Central memory CD8-positive, alpha-beta T cell (primary cell): ENCODE measurements around the gene KCNT1.

Experiments used
- ATAC-seq: fragments of 150-1000 bp; cut with Tn5 transposase; replicated peaks from 2 replicates; pipeline ENCODE4 v1.10.0; 2022; ENCODE audit warnings: mild to moderate bottlenecking, moderate FRiP score, moderate number of reproducible peaks; ENCODE audit not compliant: poor library complexity, severe bottlenecking; ENCODE audit errors: extremely low read depth
- DNase-seq, 2 donors: peaks; one replicate each; pipeline ENCODE4 v3.0.0; 2021; ENCODE audit warnings: low spot score in 2 of 2
- H3K27ac Mint-ChIP-seq: one replicate; pipeline ENCODE4 v1.8.0; 2022; ENCODE audit warnings: low read depth, mild to moderate bottlenecking, moderate library complexity, mixed read lengths
- H3K27me3 Mint-ChIP-seq: one replicate; pipeline ENCODE4 v1.8.0; 2022; ENCODE audit warnings: mixed read lengths
- H3K36me3 Mint-ChIP-seq: one replicate; pipeline ENCODE4 v1.8.0; 2022; ENCODE audit warnings: mild to moderate bottlenecking, moderate library complexity, mixed read lengths; ENCODE audit not compliant: insufficient read depth
- H3K4me1 Mint-ChIP-seq: one replicate; pipeline ENCODE4 v1.8.0; 2022; ENCODE audit warnings: mixed read lengths
- H3K4me3 Mint-ChIP-seq: one replicate; pipeline ENCODE4 v1.8.0; 2022; ENCODE audit warnings: mild to moderate bottlenecking, moderate library complexity, mixed read lengths
- H3K9me3 Mint-ChIP-seq: one replicate; pipeline ENCODE4 v1.8.0; 2022; ENCODE audit warnings: mixed read lengths

The KCNT1 gene

GRCh38 chr9:135678236-135679017 lies 23.6 kb upstream of the KCNT1 start:
- DNase-seq (no peak), ATAC-seq (no peak)
- H3K4me1 Mint-ChIP-seq = no peaks in the 10 kb centered on the region
- H3K36me3 Mint-ChIP-seq = no peaks in the 10 kb centered on the region
- no peak overlapping the region for H3K4me3 Mint-ChIP-seq
- H3K27ac Mint-ChIP-seq = no peak overlapping the region
- H3K27me3 Mint-ChIP-seq = peaks cover 15% of the 10 kb centered on the region
- H3K9me3 Mint-ChIP-seq = no peaks in the 10 kb centered on the region

- ATAC-seq = no peak
- H3K9me3 Mint-ChIP-seq = no peaks in the 10 kb centered on the region
Observed at GRCh38 chr9:135680056-135680455, 21.9 kb upstream of the KCNT1 start.

GRCh38 chr9:135681161-135681560 lies 20.8 kb upstream of the KCNT1 start:
- no peak overlapping the region for H3K4me3 Mint-ChIP-seq
- H3K36me3 Mint-ChIP-seq = no peaks in the 10 kb centered on the region
- ATAC-seq = no peak

More at GRCh38 chr9:135680056-135680455, 21.9 kb upstream of the KCNT1 start:
- Mint-ChIP-seq H3K4me3 (no peak overlapping the region), H3K36me3 (no peaks in the 10 kb centered on the region), H3K27me3 (peaks cover 30% of the 10 kb centered on the region), H3K27ac (no peak overlapping the region), H3K4me1 (no peaks in the 10 kb centered on the region)
- DNase-seq = no peak

DNA sequence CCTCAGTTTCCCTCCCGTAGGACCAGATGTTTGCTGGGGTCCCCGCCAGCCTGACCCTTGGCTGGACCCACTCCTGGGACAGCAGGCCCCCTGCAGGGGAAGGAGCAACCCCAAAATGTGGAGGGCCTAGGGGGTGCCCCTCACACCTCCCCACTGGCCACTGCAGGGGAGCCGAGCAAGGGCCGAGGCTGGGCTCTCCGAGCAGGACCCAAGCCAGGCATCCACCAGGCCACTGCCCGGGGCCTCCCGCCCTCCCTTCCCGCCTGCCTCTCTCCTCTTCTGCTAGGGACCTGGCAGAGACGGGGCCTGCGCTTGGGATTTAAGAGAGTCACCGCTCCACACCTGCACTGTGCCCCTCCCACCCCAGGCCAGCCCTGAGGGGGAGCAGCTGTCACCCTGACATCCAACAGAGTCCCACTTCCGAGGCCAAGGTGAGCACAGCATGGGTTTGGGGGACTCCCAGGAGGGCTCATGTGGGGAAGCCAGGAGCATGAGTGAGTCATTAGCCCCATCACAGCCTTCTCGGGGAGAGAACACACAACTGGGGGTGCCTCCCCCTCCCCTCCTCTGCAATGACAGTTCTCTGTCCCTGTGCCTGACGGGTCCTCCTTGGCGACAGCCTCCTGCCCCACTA lies 18.5 kb upstream of the KCNT1 start:
- Mint-ChIP-seq H3K36me3 (no peaks in the 10 kb centered on the region), H3K4me3 (no peak overlapping the region), H3K27ac (no peak overlapping the region), H3K4me1 (no peaks in the 10 kb centered on the region), H3K27me3 (peaks cover 32% of the 10 kb centered on the region), H3K9me3 (no peaks in the 10 kb centered on the region)
- ATAC-seq = no peak
- DNase-seq = no peak

More at GRCh38 chr9:135681161-135681560, 20.8 kb upstream of the KCNT1 start:
- Mint-ChIP-seq H3K27ac (no peak overlapping the region), H3K4me1 (no peaks in the 10 kb centered on the region), H3K9me3 (no peaks in the 10 kb centered on the region), H3K27me3 (peaks cover 32% of the 10 kb centered on the region)
- no peak for DNase-seq

GRCh38 chr9:135684691-135685090 lies 17.3 kb upstream of the KCNT1 start:
- ATAC-seq (no peak), DNase-seq (no peak)
- H3K27ac Mint-ChIP-seq = no peak overlapping the region
- no peak overlapping the region for H3K4me3 Mint-ChIP-seq
- no peaks in the 10 kb centered on the region for H3K36me3 Mint-ChIP-seq
- peaks cover 32% of the 10 kb centered on the region for H3K27me3 Mint-ChIP-seq
- H3K4me1 Mint-ChIP-seq = no peaks in the 10 kb centered on the region
- H3K9me3 Mint-ChIP-seq = no peaks in the 10 kb centered on the region

- Mint-ChIP-seq H3K27ac (no peak overlapping the region), H3K27me3 (peaks cover 29% of the 10 kb centered on the region), H3K4me3 (no peak overlapping the region), H3K4me1 (no peaks in the 10 kb centered on the region), H3K36me3 (no peaks in the 10 kb centered on the region), H3K9me3 (no peaks in the 10 kb centered on the region)
- ATAC-seq = no peak
- DNase-seq = no peak
Observed at GRCh38 chr9:135687216-135687615, 14.8 kb upstream of the KCNT1 start.

GRCh38 chr9:135689011-135689410 lies 13.0 kb upstream of the KCNT1 start:
- H3K36me3 Mint-ChIP-seq = no peaks in the 10 kb centered on the region
- DNase-seq = no peak
- H3K4me1 Mint-ChIP-seq = no peaks in the 10 kb centered on the region
- H3K27ac Mint-ChIP-seq = no peak overlapping the region
- no peak overlapping the region for H3K4me3 Mint-ChIP-seq
- H3K9me3 Mint-ChIP-seq = no peaks in the 10 kb centered on the region
- no peak for ATAC-seq
- H3K27me3 Mint-ChIP-seq = peaks cover 23% of the 10 kb centered on the region

GRCh38 chr9:135690836-135691570 lies 11.0 kb upstream of the KCNT1 start:
- Mint-ChIP-seq H3K4me1 (no peaks in the 10 kb centered on the region), H3K36me3 (no peaks in the 10 kb centered on the region), H3K4me3 (no peak overlapping the region), H3K27me3 (peaks cover 14% of the 10 kb centered on the region), H3K9me3 (no peaks in the 10 kb centered on the region), H3K27ac (no peak overlapping the region)
- ATAC-seq (no peak), DNase-seq (no peak)

- Mint-ChIP-seq H3K36me3 (no peaks in the 10 kb centered on the region), H3K4me1 (no peaks in the 10 kb centered on the region), H3K27me3 (peaks cover 14% of the 10 kb centered on the region), H3K9me3 (no peaks in the 10 kb centered on the region), H3K27ac (no peak overlapping the region), H3K4me3 (no peak overlapping the region)
- ATAC-seq (no peak), DNase-seq (no peak)
Observed at GRCh38 chr9:135692410-135692809, 9.6 kb upstream of the KCNT1 start.

DNA sequence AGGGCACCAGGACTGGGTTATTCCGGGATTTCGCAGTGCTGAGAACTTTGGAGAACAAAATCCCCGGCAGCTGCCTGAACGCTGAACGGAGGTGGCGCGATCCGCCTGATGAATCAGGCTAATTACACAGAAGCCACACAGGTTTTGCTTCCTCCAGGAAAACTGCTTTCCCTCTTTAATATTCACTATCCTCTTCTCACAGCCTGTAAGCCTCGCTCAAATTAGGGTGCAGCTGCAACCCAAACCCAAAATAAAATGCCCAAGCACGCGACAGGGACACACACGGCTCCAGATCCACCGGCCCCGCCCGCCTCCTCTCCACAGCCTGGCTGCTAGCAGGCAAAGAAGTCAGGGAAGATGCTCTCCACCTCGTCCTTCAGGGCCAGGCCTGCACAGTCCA lies 8.7 kb upstream of the KCNT1 start:
- H3K36me3 Mint-ChIP-seq = no peaks in the 10 kb centered on the region
- H3K27me3 Mint-ChIP-seq = peaks cover 14% of the 10 kb centered on the region
- H3K4me1 Mint-ChIP-seq = no peaks in the 10 kb centered on the region
- no peak for ATAC-seq
- no peak for DNase-seq
- no peaks in the 10 kb centered on the region for H3K9me3 Mint-ChIP-seq
- no peak overlapping the region for H3K27ac Mint-ChIP-seq
- H3K4me3 Mint-ChIP-seq = no peak overlapping the region

- Mint-ChIP-seq H3K4me3 (no peak overlapping the region), H3K36me3 (no peaks in the 10 kb centered on the region), H3K4me1 (no peaks in the 10 kb centered on the region), H3K9me3 (no peaks in the 10 kb centered on the region), H3K27me3 (peaks cover 14% of the 10 kb centered on the region), H3K27ac (no peak overlapping the region)
- no peak for DNase-seq
- ATAC-seq = no peak
Observed at GRCh38 chr9:135693771-135694170, 8.2 kb upstream of the KCNT1 start.

DNA sequence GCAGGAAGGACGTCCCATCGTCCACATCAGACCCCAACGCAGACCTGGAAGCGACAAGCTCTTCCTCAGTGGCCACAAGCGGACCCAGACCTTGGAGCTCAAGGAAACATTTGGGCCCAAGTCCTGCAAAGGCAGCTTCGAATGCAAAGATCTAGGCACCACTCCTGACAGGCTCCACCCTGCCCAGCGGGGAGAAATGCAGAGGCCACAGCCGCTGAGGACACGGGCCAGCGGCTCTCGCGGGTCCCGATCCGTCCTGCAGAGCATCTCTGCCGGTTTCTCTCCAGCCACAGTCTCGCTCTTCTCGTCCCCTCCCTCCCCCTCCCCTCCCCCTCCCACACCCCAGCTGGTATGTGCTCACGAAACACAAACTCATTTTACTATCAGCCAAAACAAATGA lies 7.6 kb upstream of the KCNT1 start:
- Mint-ChIP-seq H3K4me1 (no peaks in the 10 kb centered on the region), H3K4me3 (no peak overlapping the region), H3K27ac (no peak overlapping the region), H3K27me3 (peaks cover 14% of the 10 kb centered on the region), H3K9me3 (no peaks in the 10 kb centered on the region), H3K36me3 (no peaks in the 10 kb centered on the region)
- no peak for ATAC-seq
- DNase-seq = no peak

GRCh38 chr9:135695036-135695435 lies 6.9 kb upstream of the KCNT1 start:
- Mint-ChIP-seq H3K36me3 (no peaks in the 10 kb centered on the region), H3K9me3 (no peaks in the 10 kb centered on the region), H3K27me3 (peaks cover 14% of the 10 kb centered on the region), H3K27ac (no peak overlapping the region), H3K4me1 (no peaks in the 10 kb centered on the region), H3K4me3 (no peak overlapping the region)
- no peak for DNase-seq
- ATAC-seq = no peak
